HL-60 (cell line): ENCODE measurements around the gene SETD3.

ENCODE experiments used
- DNase-seq, 2 experiments: peaks; one replicate each; pipeline ENCODE4 v3.0.0-alpha.2; 2010 to 2020; ENCODE audit warnings: low read depth in 1 of 2, low spot score in 1 of 2
- H3K27ac ChIP-seq: fragments of 250-450 bp; sonication (Bioruptor Pico); replicated peaks from 2 replicates; pipeline ENCODE4 v1.5.1; 2020; ENCODE audit warnings: mild to moderate bottlenecking, moderate library complexity
- H3K27me3 ChIP-seq: fragments of 250-450 bp; sonication (Bioruptor Pico); 2 replicates; pipeline ENCODE4 v1.5.1; 2021; ENCODE audit warnings: mild to moderate bottlenecking, moderate library complexity; ENCODE audit not compliant: insufficient read depth, poor library complexity, severe bottlenecking
- H3K4me3 ChIP-seq: replicated peaks from 2 replicates; pipeline ENCODE4 v1.5.1; 2011; ENCODE audit warnings: mild to moderate bottlenecking, control low read depth, low read length; ENCODE audit not compliant: insufficient read depth
- CTCF ChIP-seq: IDR thresholded peaks from one replicate; pipeline ENCODE4 v1.5.1; 2011; ENCODE audit warnings: low read length, control low read depth, inconsistent platforms; ENCODE audit not compliant: insufficient read depth
- GABPA ChIP-seq: IDR thresholded peaks from 2 replicates; pipeline ENCODE4 v1.6.1; 2012; ENCODE audit warnings: low read depth
- POLR2AphosphoS5 ChIP-seq: IDR thresholded peaks from 2 replicates; pipeline ENCODE4 v1.6.1; 2012; ENCODE audit warnings: low read depth
- REST ChIP-seq: IDR thresholded peaks from 2 replicates; pipeline ENCODE4 v1.6.1; 2012; ENCODE audit warnings: low read depth; ENCODE audit not compliant: insufficient replicate concordance
- SPI1 ChIP-seq: IDR thresholded peaks from 2 replicates; pipeline ENCODE4 v1.6.1; 2012; ENCODE audit warnings: low read depth, mild to moderate bottlenecking, borderline replicate concordance

Gene SETD3

GRCh38 chr14:99467336-99468078 lies 13.2 kb downstream of the SETD3 start:
- TF ChIP-seq SPI1: no peak
- TF ChIP-seq POLR2AphosphoS5: no peak
- no peak for TF ChIP-seq CTCF
- TF ChIP-seq REST: no peak
- TF ChIP-seq GABPA: no peak
- no peak for DNase-seq
- H3K4me3 ChIP-seq: no peak overlapping the region

GRCh38 chr14:99466758-99467157 lies 13.9 kb downstream of the SETD3 start:
- Histone ChIP-seq H3K27ac (no peak overlapping the region), H3K4me3 (no peak overlapping the region), H3K27me3 (no peaks in the 10 kb centered on the region)
- DNase-seq: no peak
- TF ChIP-seq POLR2AphosphoS5 (no peak), SPI1 (no peak), GABPA (no peak), CTCF (no peak)

More at GRCh38 chr14:99467336-99468078, 13.2 kb downstream of the SETD3 start:
- no peak overlapping the region for H3K27ac ChIP-seq
- no peaks in the 10 kb centered on the region for H3K27me3 ChIP-seq

GRCh38 chr14:99465288-99465687 lies 15.4 kb downstream of the SETD3 start:
- Histone ChIP-seq H3K27me3 (no peaks in the 10 kb centered on the region), H3K4me3 (no peak overlapping the region), H3K27ac (no peak overlapping the region)
- no peak for TF ChIP-seq POLR2AphosphoS5
- no peak for TF ChIP-seq CTCF
- TF ChIP-seq REST: no peak
- DNase-seq: no peak

GRCh38 chr14:99463974-99464373 lies 16.7 kb downstream of the SETD3 start:
- no peak for DNase-seq
- no peak for TF ChIP-seq POLR2AphosphoS5
- Histone ChIP-seq H3K4me3 (no peak overlapping the region), H3K27ac (no peak overlapping the region), H3K27me3 (no peaks in the 10 kb centered on the region)
